ENCODE results near the gene FAM20A. TPM values are rescaled to one million over a fixed set of nuclear protein-coding genes. Genes with fewer than 3 reads are reported as not detected.

Gene FAM20A
- total and polyA plus RNA-seq, 2 experiments from 2014 or later, result 9.3 to 10.9 TPM

GRCh38 chr17:68627956-68628575 is 26.9 kb upstream of the FAM20A start:
- Histone ChIP-seq H3K79me2 (ENCODE audit: insufficient read depth) (no peaks in the 10 kb centered on the region), H3K9me2 (ENCODE audit: insufficient read depth) (no peaks in the 10 kb centered on the region), H3K36me3 (ENCODE audit: low read depth) (no peaks in the 10 kb centered on the region)

GRCh38 chr17:68624381-68624780 is 23.2 kb upstream of the FAM20A start:
- no peak overlapping the region for H3K9ac ChIP-seq
- no peaks in the 10 kb centered on the region for H4K20me1 ChIP-seq (ENCODE audit: insufficient read depth)
- DNase-seq, result peak; percentile 65
- H3K27me3 ChIP-seq (replicated peaks; ENCODE audit: insufficient read depth), result no peaks in the 10 kb centered on the region
- H3K36me3 ChIP-seq (ENCODE audit: low read depth), result no peaks in the 10 kb centered on the region
- H3K9me2 ChIP-seq (ENCODE audit: insufficient read depth), result no peaks in the 10 kb centered on the region
- H3K4me3 ChIP-seq, result no peak overlapping the region
- H3K4me2 ChIP-seq (ENCODE audit: unreplicated experiment), result no peak overlapping the region
- H3F3A ChIP-seq (ENCODE audit: insufficient read depth), result peaks cover 21% of the 10 kb centered on the region
- in situ Hi-C loops (cut with MboI), result no loop called here
- no peaks in the 10 kb centered on the region for H3K79me2 ChIP-seq (ENCODE audit: insufficient read depth)
- H3K9me3 ChIP-seq (ENCODE audit: low read depth), result no peaks in the 10 kb centered on the region
- H3K27ac ChIP-seq, result no peak overlapping the region
- TF ChIP-seq EZH2 (IDR thresholded peaks at IDR 0.05; ENCODE audit: insufficient read depth, poor library complexity, severe bottlenecking) (no peak), EZH2phosphoT487 (IDR thresholded peaks at IDR 0.05; ENCODE audit: insufficient read depth, low read depth) (no peak)
- WGBS, 2 experiments (ENCODE audit: low coverage in 1 of 2, low lambda C conversion rate in 2 of 2, missing lambda C conversion rate in 2 of 2), result 5 to 9% methylated on average over 1 of the region's 1 CpG
- peaks cover 29% of the 10 kb centered on the region for H3K4me1 ChIP-seq (ENCODE audit: insufficient read depth)
- no peak overlapping the region for H2AFZ ChIP-seq

More at GRCh38 chr17:68627956-68628575, 26.9 kb upstream of the FAM20A start:
- Histone ChIP-seq H3K4me2 (ENCODE audit: unreplicated experiment) (no peak overlapping the region), H2AFZ (peak overlapping the region; percentile 31), H3K27me3 (replicated peaks; ENCODE audit: insufficient read depth) (no peaks in the 10 kb centered on the region), H3K4me1 (ENCODE audit: insufficient read depth) (peaks cover 14% of the 10 kb centered on the region), H3K4me3 (no peak overlapping the region), H3K27ac (no peak overlapping the region), H3K9me3 (ENCODE audit: low read depth) (no peaks in the 10 kb centered on the region), H4K20me1 (ENCODE audit: insufficient read depth) (no peaks in the 10 kb centered on the region), H3F3A (ENCODE audit: insufficient read depth) (peaks cover 10% of the 10 kb centered on the region; the same call in 1 of the 2 replicates), H3K9ac (no peak overlapping the region)
- in situ Hi-C loops (cut with MboI), result no loop called here
- no peak for TF ChIP-seq EZH2 (IDR thresholded peaks at IDR 0.05; ENCODE audit: insufficient read depth, poor library complexity, severe bottlenecking)
- no peak for TF ChIP-seq EZH2phosphoT487 (IDR thresholded peaks at IDR 0.05; ENCODE audit: insufficient read depth, low read depth)
- peak; percentile 3 for DNase-seq
- 68 to 86% methylated on average over 4 of the region's 4 CpGs for WGBS, 2 experiments (ENCODE audit: low coverage in 1 of 2, low lambda C conversion rate in 2 of 2, missing lambda C conversion rate in 2 of 2)

GRCh38 chr17:68623811-68624210 is 22.6 kb upstream of the FAM20A start:
- Histone ChIP-seq H3K4me2 (ENCODE audit: unreplicated experiment) (no peak overlapping the region), H3K4me1 (ENCODE audit: insufficient read depth) (peaks cover 29% of the 10 kb centered on the region), H3K9ac (no peak overlapping the region), H3K4me3 (no peak overlapping the region), H4K20me1 (ENCODE audit: insufficient read depth) (no peaks in the 10 kb centered on the region), H3K79me2 (ENCODE audit: insufficient read depth) (no peaks in the 10 kb centered on the region), H3K27me3 (replicated peaks; ENCODE audit: insufficient read depth) (no peaks in the 10 kb centered on the region), H3K9me3 (ENCODE audit: low read depth) (no peaks in the 10 kb centered on the region), H3K27ac (no peak overlapping the region), H3K9me2 (ENCODE audit: insufficient read depth) (no peaks in the 10 kb centered on the region), H3F3A (ENCODE audit: insufficient read depth) (peaks cover 21% of the 10 kb centered on the region), H2AFZ (no peak overlapping the region), H3K36me3 (ENCODE audit: low read depth) (no peaks in the 10 kb centered on the region)
- in situ Hi-C loops (cut with MboI), result no loop called here
- WGBS, 2 experiments (ENCODE audit: low coverage in 1 of 2, low lambda C conversion rate in 2 of 2, missing lambda C conversion rate in 2 of 2), result 41 to 47% methylated on average over 7 of the region's 7 CpGs
- no peak for TF ChIP-seq EZH2phosphoT487 (IDR thresholded peaks at IDR 0.05; ENCODE audit: insufficient read depth, low read depth)
- no peak for TF ChIP-seq EZH2 (IDR thresholded peaks at IDR 0.05; ENCODE audit: insufficient read depth, poor library complexity, severe bottlenecking)
- peak; percentile 38 for DNase-seq

GRCh38 chr17:68622423-68622822 is 21.3 kb upstream of the FAM20A start:
- Histone ChIP-seq H3K4me1 (ENCODE audit: insufficient read depth) (peaks cover 21% of the 10 kb centered on the region), H3K4me3 (no peak overlapping the region), H3K36me3 (ENCODE audit: low read depth) (no peaks in the 10 kb centered on the region), H3F3A (ENCODE audit: insufficient read depth) (peaks cover 17% of the 10 kb centered on the region), H3K27me3 (replicated peaks; ENCODE audit: insufficient read depth) (no peaks in the 10 kb centered on the region), H2AFZ (no peak overlapping the region), H3K9me3 (ENCODE audit: low read depth) (no peaks in the 10 kb centered on the region), H3K79me2 (ENCODE audit: insufficient read depth) (no peaks in the 10 kb centered on the region), H3K4me2 (ENCODE audit: unreplicated experiment) (no peak overlapping the region), H3K27ac (no peak overlapping the region), H4K20me1 (ENCODE audit: insufficient read depth) (no peaks in the 10 kb centered on the region), H3K9me2 (ENCODE audit: insufficient read depth) (no peaks in the 10 kb centered on the region), H3K9ac (no peak overlapping the region)
- in situ Hi-C loops (cut with MboI), result no loop called here
- no peak for DNase-seq
- TF ChIP-seq EZH2 (IDR thresholded peaks at IDR 0.05; ENCODE audit: insufficient read depth, poor library complexity, severe bottlenecking) (no peak), EZH2phosphoT487 (IDR thresholded peaks at IDR 0.05; ENCODE audit: insufficient read depth, low read depth) (no peak)

Measured in GM23248 (cell line).